GM21786 (cell line): ENCODE data around the gene ADD2.

ENCODE experiments used
- ATAC-seq: cut with Tn5 transposase; IDR thresholded peaks from one replicate; pipeline ENCODE4 v1.9.1; 2021; ENCODE audit not compliant: unreplicated experiment

ADD2 gene

DNA sequence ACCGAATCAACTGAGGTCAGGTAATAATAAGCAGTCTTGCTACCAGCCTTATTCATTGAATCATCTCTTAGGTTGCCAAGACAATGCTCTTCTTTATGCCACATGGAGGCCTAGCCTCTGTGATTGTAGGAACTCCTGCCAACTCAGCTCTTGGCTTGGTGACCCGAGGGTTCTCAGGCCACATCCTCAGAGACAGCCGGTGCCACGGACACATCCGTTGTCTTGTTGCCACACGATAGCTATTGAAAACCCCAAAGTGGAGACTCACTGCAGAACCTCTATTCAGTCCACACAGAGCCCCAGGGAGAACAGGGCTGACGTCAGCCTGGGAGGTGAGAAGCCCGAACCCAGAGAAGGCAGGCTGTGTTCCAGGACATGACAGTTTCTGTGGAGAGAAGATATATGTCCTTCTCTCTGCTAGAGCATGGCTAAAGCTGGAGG lies 160.9 kb downstream of the ADD2 start:
- ATAC-seq, result no peak
